ENCODE data around the gene MAGEA8.
A peak's percentile ranks its signal among the peaks of the same experiment; 100 is the strongest.
"Not testable (repeated sequence)": the region's sequence is repeated elsewhere in the genome, so short reads cannot be mapped to it uniquely, and the experiment has no call there.

The MAGEA8 gene, protein sequence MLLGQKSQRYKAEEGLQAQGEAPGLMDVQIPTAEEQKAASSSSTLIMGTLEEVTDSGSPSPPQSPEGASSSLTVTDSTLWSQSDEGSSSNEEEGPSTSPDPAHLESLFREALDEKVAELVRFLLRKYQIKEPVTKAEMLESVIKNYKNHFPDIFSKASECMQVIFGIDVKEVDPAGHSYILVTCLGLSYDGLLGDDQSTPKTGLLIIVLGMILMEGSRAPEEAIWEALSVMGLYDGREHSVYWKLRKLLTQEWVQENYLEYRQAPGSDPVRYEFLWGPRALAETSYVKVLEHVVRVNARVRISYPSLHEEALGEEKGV

DNA sequence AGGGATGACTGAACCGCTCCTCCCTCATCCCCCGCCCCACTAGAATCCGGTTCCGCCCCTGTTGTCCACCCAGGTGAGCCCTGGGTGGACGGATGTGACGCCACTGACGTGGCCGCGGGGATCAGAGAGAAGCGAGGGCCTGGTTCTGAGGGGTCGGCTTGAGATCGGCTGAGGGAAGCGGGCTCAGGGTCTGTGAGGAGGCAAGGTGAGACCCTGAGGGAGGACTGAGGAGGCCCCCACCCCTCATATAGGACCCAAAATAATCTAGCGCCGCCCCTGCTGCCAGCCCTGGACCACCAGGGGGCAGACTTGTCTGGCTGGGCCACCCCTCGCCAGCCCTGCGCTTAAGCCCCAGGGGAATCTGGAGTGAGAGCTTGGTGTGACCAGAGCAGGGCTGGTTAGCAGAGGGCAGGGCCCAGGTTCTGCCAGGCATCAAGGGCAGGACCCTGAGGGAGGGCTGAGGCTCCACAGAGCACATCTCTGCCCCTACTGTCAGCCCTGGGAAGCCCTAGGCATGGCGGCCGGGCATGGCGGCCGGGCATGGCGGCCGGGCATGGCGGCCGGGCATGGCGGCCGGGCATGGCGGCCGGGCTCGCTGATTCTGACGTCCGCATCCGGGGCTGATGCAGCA, at the start of gene MAGEA8:
TSS of gene MAGEA8 (plus strand) at position 103 of the 631 bp plus-strand sequence. CDS start 3,090 bp downstream, outside the sequence.
- DNase-seq (ENCODE audit: low read depth in 2 of 2), result no peak

DNA sequence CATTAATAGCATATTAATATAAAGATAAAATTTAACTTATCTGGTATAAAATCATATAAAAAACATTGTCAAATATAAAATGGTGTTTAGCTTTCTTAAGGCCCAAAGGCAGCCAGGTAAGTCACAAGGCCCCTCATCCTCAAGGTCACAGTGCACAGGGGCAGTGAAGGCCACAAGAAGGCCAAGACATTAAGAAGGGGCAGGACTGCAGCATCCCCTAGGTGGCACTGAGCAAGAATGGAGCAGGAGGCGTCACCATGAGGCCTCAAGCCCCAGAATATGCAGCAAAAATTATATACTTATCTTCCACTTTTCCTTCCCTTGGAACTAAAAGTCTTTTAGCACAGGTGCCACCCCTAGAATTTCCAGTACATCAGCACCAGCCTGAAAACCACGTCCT, 49.5 kb upstream of the MAGEA8 start:
- no peak for DNase-seq (ENCODE audit: low read depth in 2 of 2)

DNA sequence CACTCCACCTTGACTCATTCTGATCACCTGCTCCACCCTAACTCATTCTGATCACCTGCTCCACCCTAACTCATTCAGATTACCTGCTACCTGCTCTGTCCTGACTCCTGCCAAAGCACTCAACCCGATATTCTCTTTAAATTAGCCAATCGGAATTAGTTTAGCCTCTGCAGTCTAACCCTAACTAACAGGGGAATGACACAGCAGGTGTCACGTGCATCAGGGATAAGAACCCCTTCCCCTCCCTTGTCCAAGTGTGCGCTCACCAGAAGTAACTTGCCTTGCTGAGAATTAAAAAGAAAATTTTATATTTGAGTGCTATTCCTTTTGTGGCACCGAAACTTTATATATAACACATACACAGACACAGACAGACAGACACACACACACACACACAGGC, 44.3 kb upstream of the MAGEA8 start:
- not testable (repeated sequence) for DNase-seq (ENCODE audit: low read depth in 2 of 2)

DNA sequence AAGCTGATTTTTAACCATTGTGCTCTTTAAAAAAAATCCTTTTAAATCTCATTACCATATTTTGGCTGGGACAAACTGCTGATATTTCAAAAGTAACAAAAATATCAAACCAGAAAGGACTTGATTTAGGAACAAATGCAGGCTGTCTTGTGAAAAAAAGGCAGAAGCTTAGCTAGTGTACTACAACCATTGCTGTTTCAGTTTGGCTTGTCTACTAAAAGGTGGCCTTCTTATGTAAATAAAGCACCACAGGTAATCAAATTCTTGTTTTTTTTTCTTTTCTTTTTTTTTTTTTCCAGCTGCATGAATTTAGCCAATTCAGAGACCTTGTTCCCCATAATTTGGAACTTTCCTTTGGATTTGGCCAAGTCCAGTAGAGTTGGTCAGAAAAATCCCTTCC, 43.8 kb upstream of the MAGEA8 start:
- DNase-seq (ENCODE audit: low read depth in 2 of 2), result no peak

DNA sequence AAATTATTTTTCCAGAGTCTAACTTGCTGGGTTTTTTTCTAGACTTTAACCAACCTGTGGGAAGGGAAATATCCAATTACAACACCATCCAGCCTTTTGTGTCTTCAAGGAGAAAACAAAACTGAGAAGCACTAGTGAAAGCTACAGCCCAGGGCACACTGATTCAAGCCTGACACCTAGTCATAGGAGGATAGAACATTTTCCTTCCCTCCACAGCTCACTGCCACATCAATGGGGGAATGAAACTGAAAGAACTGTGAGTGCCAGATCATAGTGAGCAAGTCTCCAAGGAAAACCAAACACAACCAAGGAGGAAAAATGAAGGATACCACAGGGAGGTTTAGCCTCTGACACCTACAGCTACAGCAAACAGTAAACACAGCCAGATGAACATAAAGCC, 43.3 kb upstream of the MAGEA8 start:
- peak in 1 of 2 donors; percentile 9 for DNase-seq (ENCODE audit: low read depth in 2 of 2)

DNA sequence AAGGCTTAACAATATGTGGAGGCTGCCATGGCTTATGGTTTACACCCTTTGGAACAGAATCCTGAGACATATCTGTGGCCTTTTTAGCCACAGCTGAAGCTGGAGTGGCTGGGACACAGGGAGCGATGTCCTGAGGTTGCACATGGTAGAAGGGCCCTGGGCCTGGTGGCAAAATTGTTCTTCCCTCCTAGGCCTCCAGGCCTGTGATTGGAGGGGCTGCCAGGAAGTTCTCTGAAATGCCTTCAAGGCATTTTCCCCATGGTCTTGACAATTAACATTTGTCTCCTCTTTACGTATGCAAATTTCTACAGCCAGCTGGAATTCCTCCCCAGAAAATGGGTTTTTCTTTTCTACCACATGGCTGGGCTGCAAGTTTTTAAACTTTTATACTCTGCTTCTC, 39.1 kb upstream of the MAGEA8 start:
- no peak for DNase-seq (ENCODE audit: low read depth in 2 of 2)

DNA sequence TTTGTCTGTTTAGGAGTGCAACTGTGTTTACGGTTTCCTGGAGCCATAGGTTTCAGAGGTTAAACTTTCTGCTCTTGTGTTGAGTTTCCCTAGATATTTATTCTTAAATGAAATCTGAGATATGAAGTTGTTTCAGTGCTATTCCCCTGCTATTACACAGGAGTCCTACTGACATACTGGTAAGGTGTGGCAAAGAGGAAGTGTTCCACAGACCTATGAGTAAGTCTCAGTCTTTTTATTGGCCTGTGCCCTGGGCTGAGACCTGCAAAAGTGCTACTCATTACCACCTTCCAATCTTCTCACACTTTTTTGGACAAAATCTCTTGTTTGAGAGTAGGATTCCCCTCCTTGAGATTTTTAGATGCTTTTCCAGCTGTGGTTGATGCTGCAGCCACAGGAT, 35.6 kb upstream of the MAGEA8 start:
- DNase-seq (ENCODE audit: low read depth in 2 of 2), result no peak

DNA sequence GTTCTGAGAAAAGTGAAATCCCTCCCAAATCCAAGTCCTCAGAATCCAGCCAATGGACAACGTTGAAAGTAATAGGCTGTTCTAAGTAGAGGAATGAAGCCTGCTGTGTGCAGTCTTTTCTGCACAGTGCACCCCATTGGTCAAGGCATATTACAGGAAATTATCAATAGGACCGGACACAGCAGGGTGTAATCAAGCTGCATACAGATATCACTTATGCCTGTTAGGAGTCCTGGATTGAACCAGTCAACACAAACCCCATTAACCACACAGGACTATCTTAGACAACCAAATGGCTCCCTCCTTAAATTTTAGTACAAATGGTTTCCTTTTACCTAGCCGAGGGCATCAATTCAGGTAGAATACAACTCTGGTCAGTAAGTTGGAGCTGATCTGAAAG, 34.2 kb upstream of the MAGEA8 start:
- DNase-seq (ENCODE audit: low read depth in 2 of 2), result no peak

DNA sequence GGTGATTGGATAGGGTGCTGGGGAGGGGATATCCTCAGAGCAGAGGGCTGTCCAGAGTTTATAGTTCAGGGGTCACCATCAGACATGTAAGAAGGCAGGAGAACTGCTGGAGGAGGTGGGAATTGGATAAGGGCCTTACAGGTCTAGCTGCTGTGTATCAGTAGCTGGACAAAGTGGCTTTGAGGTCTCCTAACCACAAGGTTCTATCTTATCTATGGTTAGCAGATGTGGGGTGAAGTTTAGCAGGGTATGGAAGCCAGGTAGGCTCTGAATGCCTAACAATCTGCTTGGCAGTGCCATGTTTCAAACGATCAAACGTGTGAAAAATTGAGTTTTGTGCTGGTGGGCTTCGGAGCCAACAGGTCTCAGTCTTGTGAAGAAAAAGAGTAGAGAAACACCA, 32.1 kb upstream of the MAGEA8 start:
- no peak for DNase-seq (ENCODE audit: low read depth in 2 of 2)

DNA sequence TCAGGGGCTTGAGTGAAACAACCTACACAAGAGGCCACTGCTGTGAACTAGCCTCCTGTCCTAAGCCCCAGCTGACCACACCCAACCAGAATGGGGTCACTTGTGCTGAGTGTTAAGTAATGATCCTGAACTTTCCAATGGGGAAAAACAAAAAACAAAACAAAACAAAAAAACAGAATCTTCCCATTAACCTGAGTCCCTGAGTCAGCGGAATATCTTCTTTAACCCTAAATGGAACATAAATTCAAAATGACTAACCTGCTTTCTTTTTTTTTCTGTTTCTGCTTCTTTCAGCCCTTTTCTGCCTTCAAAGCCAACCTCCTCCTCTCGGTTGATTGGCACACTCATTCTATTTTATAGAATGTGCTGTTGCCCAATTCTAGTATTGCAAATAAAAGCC, 31.2 kb upstream of the MAGEA8 start:
- DNase-seq (ENCODE audit: low read depth in 2 of 2), result no peak

DNA sequence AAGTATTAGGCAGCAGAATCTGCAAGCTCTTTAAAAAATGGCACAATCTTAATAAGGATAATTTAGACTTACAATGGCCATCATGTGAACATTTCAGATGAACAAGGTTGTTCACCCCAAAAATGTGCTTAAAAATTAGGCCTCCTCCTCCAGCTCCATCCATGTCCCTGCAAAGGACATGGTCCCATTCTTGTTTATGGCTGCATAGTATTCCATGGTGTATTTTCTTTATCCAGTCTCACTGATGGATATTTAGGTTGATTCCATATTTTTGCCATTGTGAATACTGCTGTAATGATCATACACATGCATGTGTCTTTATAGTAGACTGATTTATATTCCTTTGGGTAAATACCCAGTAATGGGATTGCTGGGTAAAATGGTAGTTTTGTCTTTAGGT, 29.1 kb upstream of the MAGEA8 start:
- DNase-seq (ENCODE audit: low read depth in 2 of 2), result no peak

DNA sequence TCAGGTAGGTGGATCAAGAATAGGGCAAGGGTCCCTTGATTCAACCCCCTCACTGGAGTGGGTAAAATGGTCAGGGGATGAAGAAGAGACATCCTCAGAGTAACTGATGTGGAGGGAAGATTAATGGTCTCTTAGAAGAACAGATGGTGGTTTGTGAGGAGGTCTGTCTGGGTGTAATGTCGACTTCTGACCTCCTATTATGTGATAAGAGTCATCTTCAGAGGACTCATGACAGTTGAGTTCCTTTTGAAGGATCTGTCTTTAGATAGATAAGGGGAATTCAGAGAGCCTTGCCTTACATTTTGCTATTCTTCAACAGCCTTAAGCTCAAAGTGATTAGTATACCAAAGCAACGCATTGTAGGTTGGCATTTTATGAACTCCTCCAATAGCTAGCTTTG, 27.1 kb upstream of the MAGEA8 start:
- no peak for DNase-seq (ENCODE audit: low read depth in 2 of 2)

DNA sequence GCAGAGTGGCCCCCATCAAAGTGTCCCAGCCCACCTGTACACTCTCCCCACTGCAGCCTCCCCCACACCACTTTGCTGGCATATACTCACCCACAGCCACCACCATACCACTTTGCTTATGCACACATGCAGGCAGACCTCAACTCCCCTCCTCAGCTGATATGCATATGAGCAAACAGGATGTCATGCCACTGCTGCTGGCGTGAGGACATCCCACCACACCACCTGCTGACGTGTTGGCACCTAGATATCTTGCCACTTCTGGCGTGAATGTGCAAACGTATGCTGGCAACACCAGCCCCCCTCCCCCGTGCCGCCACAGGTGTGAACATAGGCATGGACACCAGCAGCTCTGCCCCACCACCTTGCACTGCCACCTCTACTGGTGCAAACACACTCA, 22.4 kb upstream of the MAGEA8 start:
- DNase-seq (ENCODE audit: low read depth in 2 of 2), result no peak

DNA sequence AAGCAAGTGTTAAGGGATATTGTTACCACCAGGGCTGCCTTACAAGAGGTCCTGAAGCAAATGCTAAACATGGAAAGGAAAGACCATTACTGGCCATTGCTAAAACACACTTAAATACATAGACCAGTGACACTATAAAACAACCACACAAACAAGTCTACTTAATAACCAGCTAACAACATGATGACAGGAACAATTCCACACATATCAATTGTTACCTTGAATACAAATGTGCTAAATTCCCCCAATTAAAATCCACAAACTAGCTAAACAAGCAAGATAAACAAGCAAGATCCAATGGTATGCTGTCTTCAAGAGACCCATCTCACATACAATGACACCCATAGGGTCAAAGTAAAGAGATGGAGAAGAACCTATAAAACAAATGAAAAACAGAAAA, 20.5 kb upstream of the MAGEA8 start:
- no peak for DNase-seq (ENCODE audit: low read depth in 2 of 2)

DNA sequence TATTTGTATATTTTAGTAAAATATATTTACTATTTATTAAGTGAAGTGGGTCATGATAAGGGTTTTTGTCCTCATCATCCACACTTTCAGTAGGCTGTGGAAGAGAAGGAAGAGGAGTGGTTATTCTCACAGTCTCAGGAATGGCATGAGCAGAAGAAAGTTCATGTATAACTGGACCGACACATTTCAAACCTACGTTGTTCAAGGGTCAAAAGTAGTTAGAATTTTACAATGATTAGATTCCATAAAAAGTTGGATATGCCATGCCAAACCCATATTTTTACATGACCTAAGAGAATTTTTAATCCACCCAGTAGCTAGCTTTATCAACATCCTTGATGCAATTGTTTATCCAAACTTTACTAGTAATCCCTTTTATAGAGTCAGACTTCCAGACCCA, 15.6 kb upstream of the MAGEA8 start:
- no peak for DNase-seq (ENCODE audit: low read depth in 2 of 2)

DNA sequence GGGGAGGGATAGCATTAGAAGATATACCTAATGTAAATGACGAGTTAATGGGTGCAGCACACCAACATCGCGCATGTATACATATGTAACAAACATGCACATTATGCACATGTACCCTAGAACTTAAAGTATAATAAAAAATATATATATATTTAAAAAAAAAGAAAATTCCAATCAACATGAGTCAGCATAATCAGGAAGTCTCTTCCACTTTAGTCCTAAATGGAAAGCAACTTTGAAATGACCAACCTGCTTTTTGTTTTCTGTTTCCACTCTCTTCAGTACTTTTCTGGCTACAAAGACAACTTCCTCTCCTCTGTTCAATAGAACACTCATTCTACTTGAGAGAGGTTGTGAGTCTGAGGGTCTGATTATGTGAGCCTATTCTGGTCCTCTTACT, 13.5 kb upstream of the MAGEA8 start:
- no peak for DNase-seq (ENCODE audit: low read depth in 2 of 2)

DNA sequence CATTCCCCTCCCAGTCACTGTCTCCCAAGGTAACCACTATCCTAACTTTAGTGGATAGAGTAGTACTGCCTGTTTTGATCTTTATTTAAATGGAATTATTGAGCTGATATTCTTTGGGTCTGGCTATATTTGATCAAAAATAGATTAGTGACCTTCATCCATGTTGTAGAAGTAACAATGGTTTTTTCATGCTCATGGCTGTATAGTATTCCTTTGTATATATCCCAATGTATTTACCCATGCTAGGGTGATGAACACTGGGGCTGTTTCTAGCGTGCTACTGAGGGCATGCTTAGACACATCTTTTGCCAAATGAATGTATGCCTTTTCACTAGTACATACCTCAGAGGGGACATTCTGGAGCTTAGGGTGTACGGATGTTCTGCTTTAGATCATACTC, 10.1 kb upstream of the MAGEA8 start:
- no peak for DNase-seq (ENCODE audit: low read depth in 2 of 2)

DNA sequence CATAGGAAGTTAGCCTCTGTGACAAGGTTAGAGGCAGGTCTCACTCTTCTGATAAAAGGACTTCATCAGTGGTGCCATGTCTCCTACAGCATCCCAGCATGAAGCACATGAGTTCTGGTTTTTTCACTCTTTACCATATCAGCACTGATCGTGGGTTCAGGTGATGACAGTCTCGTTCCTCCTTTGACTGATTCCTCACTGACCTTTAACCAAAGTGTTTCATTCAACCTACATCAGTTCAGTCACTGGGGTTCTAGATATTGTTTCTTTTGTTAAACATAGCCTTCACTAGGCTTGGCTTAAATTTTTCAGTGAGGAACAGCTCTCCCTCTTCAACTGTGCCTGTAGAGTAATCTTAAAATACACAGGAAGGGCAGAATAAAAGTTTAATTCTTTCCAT, 9.6 kb upstream of the MAGEA8 start:
- no peak for DNase-seq (ENCODE audit: low read depth in 2 of 2)

DNA sequence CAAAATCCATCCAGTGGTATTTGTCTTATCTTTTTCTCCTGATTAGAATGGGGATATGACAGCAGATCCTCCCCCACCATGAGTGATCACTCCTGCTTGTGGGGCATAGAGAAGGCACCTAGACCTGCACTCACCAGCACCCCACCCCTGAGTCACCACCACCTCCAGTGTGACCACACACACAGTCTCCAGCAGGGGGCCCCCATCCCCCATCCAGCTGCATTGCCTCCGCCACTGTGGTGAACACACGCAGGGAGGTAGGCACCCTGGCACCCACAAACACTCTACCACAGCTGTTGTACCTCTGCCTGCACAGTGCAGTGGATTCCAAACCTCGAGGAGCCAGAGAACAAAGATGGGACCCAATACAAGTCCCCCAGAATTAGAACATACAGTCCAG, 9.0 kb upstream of the MAGEA8 start:
- DNase-seq (ENCODE audit: low read depth in 2 of 2), result peak; percentile 45 to 73

DNA sequence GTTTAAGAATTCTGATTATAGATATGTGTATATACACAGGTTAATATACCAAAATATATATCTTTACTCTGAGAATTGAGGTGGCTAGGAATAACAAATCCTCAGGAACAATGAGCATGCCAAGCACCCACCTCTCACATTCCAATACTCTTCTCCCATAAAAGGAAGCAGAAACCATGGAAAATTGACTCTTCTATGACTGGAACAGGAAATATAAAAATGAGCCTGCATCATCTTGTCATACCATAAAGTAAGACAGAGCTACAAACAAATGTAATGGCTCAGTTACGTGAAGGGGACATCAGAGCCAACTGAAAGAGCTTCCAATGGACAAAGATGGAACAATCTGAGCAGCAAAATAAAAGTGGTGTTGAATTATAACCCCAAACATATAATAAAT, 3.8 kb upstream of the MAGEA8 start:
- no peak for DNase-seq (ENCODE audit: low read depth in 2 of 2)

DNA sequence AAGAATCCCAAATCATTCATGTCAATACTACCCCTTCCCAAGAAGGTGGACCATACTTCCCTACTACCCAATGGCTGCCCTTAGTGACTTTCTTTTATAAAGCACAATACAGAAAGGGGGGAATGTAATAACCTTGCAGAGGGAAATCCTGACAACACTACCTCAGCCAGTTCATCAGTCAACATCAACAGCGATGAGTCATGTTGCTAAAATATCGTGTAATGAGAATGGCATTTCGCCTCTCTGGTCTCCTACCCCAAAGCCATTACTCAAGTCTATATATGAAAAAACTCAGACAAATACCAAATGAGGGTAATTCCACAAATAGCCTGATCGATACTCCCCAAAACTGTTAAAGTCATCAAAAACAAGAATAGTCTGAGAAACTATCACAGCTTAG, 3.3 kb upstream of the MAGEA8 start:
- DNase-seq (ENCODE audit: low read depth in 2 of 2), result no peak

DNA sequence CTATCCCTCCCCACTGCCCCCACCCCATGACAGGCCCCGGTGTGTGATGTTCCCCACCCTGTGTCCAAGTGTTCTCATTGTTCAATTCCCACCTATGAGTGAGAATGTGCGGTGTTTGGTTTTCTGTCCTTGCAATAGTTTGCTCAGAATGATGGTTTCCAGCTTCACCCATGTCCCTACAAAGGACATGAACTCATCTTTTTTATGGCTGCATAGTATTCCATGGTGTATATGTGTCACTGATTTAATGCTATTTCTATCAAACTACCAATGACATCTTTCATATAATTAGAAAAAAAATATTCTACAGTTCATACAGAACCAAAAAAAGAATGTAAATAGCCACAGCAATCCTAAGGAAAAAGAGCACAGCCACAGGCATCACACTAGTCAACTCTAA, 9.8 kb downstream of the MAGEA8 start:
- not testable (repeated sequence) for DNase-seq (ENCODE audit: low read depth in 2 of 2)

DNA sequence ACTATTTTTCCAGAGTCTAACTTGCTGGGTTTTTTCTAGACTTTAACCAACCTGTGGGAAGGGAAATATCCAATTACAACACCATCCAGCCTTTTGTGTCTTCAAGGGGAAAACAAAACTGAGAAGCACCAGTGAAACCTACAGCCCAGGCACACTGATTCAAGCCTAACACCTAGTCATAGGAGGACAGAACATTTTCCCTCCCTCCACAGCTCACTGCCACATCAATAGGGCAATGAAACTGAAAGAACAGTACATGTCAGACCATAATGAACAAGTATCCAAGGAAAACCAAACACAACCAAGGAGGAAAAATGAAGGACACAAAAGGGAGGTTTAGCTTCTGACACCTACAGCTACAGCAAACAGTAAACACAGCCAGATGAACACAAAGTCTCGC, 17.6 kb downstream of the MAGEA8 start:
- no peak for DNase-seq (ENCODE audit: low read depth in 2 of 2)

All from stimulated activated CD4-positive, alpha-beta T cell treated with anti-CD3 and anti-CD28 coated beads, Interleukin-15, amount 100 ng/mL, for 48 hours (primary cell).